Stimulated activated CD8-positive, alpha-beta memory T cell treated with anti-CD3 and anti-CD28 coated beads, Interleukin-12 subunit alpha, Interleukin-12 subunit beta, amount 100 ng/mL, for 1 hour (primary cell): ENCODE data around the gene LSM3.

Experiments used
- DNase-seq: peaks from one replicate; pipeline ENCODE4 v3.0.0-alpha.2; 2020; ENCODE audit warnings: low read depth

LSM3 gene

GRCh38 chr3:14241716-14242115 lies 63.1 kb downstream of the LSM3 start:
- DNase-seq: no peak

- DNase-seq: no peak
Measured at GRCh38 chr3:14242490-14243311, 64.1 kb downstream of the LSM3 start.

DNA sequence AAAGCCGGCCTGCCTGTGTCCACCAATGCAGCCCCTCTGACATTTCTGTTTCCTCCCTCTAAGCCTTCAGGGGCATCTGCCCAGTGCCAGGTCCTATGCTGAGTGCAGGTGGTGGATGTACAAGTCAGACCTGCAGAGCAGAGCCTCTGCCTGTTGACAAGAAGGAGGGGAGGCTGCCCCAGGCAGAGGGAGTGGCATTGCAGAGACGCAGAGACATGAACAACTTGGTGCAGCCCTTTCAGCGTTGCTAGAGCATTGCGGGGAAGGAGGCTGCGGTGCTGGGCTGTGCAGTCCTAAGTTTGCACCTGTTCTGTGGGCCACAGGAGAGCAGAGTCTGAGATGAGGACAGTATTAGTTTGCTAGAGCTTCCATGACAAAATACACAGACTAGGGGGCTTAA lies 65.2 kb downstream of the LSM3 start:
- DNase-seq: no peak

DNA sequence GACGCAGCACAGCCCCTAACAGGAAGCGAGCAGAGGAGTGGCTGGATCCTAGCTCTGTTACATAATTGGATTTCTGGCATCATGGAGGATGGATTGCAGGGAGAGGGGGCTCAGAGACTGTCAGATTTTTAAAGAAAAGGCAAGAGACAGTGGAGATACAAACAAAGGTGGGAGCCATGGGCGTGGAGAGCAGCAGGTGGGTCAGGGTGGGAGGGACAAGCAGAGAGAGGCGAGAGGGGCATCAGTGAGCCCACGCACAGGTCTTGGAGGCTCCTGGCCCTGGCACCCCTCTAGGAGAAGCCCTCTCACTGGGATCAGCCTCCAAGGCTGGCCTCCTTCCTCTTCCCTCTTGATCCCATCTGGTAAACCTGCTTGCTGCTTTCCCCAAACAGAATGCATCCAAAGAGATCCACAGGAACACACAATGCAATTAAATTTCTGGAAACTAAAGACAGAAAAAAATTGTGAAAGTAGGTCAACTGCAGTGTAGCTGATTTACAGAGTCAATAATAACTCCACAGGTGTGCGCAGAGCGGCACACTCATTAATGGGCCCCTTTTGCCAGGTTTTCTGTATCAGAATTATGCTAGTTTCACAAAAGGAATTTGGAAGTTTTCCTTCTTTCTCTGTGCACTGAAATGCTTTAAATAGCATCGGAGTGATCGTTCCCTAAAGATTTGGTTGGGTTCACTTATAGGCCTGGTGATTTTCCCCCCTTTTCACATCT lies 66.1 kb downstream of the LSM3 start:
- no peak for DNase-seq

- no peak for DNase-seq
Measured at GRCh38 chr3:14245248-14245639, 66.6 kb downstream of the LSM3 start.

- no peak for DNase-seq
Measured at GRCh38 chr3:14245822-14246221, 67.2 kb downstream of the LSM3 start.

DNA sequence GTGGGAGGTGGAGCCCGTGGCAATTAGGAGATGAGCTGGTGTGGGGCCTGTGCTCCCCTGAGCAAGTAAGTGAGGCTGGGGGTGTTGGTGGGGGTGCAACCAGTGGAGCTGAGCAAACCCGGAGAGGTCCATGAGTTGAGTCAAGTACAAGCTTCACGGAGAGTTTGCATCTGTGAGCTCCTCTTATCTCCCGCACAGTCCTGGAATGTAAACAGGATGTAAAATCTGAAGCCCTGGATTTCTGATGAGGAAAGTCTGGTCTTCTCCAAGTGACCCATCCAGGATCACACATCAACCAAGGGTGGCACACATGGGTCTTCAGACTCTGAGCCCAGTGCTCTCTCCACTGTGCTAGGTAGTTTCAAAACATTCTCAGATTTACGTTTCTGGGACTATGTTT lies 67.8 kb downstream of the LSM3 start:
- DNase-seq: no peak

DNA sequence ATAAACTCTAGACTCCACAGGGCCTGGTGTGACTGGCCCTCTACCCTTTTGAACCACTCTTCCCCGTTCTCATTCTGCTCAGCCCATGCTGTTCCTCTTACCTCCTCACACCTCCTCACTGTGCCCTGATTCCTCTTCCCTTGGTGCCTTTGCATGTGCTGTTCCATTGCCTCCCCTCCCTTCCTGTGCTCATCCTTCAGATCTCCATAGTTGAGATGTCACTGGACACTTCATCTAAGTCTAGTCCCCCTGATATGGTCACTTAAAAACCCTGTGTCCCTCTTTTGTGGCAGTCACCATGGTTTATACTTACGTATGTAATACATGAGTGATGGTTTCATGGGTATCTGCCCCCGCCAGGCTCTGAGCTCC lies 69.8 kb downstream of the LSM3 start:
- DNase-seq: no peak

GRCh38 chr3:14248849-14249523 lies 70.4 kb downstream of the LSM3 start:
- no peak for DNase-seq
